ENCODE results near the gene SYAP1.

The SYAP1 gene

GRCh38 chrX:16807976-16808542, 88.6 kb downstream of the SYAP1 start:
- H3K27ac ChIP-seq (replicated peaks): no peak overlapping the region
- TF ChIP-seq SPI1 (IDR thresholded peaks at IDR 0.05; ENCODE audit: borderline replicate concordance, low read depth) (no peak), CTCF (IDR thresholded peaks at IDR 0.05; ENCODE audit: insufficient read depth, low read length) (no peak), GABPA (IDR thresholded peaks at IDR 0.05; ENCODE audit: low read depth) (no peak), POLR2AphosphoS5 (IDR thresholded peaks at IDR 0.05; ENCODE audit: low read depth) (no peak), REST (IDR thresholded peaks at IDR 0.05; ENCODE audit: insufficient replicate concordance, low read depth) (no peak)
- no peak overlapping the region for H3K4me3 ChIP-seq (replicated peaks; ENCODE audit: insufficient read depth, low read length)
- DNase-seq (ENCODE audit: low read depth in 1 of 2, low spot score in 1 of 2): no peak
- H3K27me3 ChIP-seq (ENCODE audit: insufficient read depth, poor library complexity, severe bottlenecking): no peaks in the 10 kb centered on the region

GRCh38 chrX:16814597-16814996, 95.2 kb downstream of the SYAP1 start:
- peak in 1 of 2 experiments; percentile 37 for DNase-seq (ENCODE audit: low read depth in 1 of 2, low spot score in 1 of 2)
- TF ChIP-seq POLR2AphosphoS5 (IDR thresholded peaks at IDR 0.05; ENCODE audit: low read depth): no peak
- TF ChIP-seq GABPA (IDR thresholded peaks at IDR 0.05; ENCODE audit: low read depth): no peak
- no peak for TF ChIP-seq REST (IDR thresholded peaks at IDR 0.05; ENCODE audit: insufficient replicate concordance, low read depth)
- no peak for TF ChIP-seq CTCF (IDR thresholded peaks at IDR 0.05; ENCODE audit: insufficient read depth, low read length)
- no peak for TF ChIP-seq SPI1 (IDR thresholded peaks at IDR 0.05; ENCODE audit: borderline replicate concordance, low read depth)
- H3K4me3 ChIP-seq (replicated peaks; ENCODE audit: insufficient read depth, low read length): no peak overlapping the region
- H3K27me3 ChIP-seq (ENCODE audit: insufficient read depth, poor library complexity, severe bottlenecking): no peaks in the 10 kb centered on the region
- H3K27ac ChIP-seq (replicated peaks): no peak overlapping the region; the same call in 1 of the 2 replicates

Data from HL-60 (cell line).